ENCODE measurements around the gene TPH2.

GRCh38 chr12:71967211-71967610 lies 28.6 kb downstream of the TPH2 start:
- TF ChIP-seq USF2 (CRISPR knock-in tag; IDR thresholded peaks at IDR 0.05) (no peak), NR2C2 (CRISPR knock-in tag; IDR thresholded peaks at IDR 0.05) (no peak), ETV6 (CRISPR knock-in tag; IDR thresholded peaks at IDR 0.05) (no peak), FOXP1 (CRISPR knock-in tag; IDR thresholded peaks at IDR 0.05; ENCODE audit: borderline replicate concordance) (no peak), TEAD4 (CRISPR knock-in tag; IDR thresholded peaks at IDR 0.05) (no peak), FOXK1 (CRISPR knock-in tag; IDR thresholded peaks at IDR 0.05) (no peak), ZNF423 (CRISPR knock-in tag; IDR thresholded peaks at IDR 0.05) (no peak), NFYB (CRISPR knock-in tag; conservative IDR thresholded peaks at IDR 0.05; ENCODE audit: low read depth) (no peak), ZNF416 (CRISPR knock-in tag; IDR thresholded peaks at IDR 0.05) (no peak)
- TF ChIP-seq, protein P1, sequence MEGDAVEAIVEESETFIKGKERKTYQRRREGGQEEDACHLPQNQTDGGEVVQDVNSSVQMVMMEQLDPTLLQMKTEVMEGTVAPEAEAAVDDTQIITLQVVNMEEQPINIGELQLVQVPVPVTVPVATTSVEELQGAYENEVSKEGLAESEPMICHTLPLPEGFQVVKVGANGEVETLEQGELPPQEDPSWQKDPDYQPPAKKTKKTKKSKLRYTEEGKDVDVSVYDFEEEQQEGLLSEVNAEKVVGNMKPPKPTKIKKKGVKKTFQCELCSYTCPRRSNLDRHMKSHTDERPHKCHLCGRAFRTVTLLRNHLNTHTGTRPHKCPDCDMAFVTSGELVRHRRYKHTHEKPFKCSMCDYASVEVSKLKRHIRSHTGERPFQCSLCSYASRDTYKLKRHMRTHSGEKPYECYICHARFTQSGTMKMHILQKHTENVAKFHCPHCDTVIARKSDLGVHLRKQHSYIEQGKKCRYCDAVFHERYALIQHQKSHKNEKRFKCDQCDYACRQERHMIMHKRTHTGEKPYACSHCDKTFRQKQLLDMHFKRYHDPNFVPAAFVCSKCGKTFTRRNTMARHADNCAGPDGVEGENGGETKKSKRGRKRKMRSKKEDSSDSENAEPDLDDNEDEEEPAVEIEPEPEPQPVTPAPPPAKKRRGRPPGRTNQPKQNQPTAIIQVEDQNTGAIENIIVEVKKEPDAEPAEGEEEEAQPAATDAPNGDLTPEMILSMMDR (IDR thresholded peaks at IDR 0.05), result no peak

Measured in WTC11 (cell line).